GM12865 (cell line): Measurements from ENCODE around the gene TRAPPC6A.

Experiments
- DNase-seq: peaks from one replicate; pipeline ENCODE4 v3.0.0; 2010; ENCODE audit warnings: low read depth
- H3K4me3 ChIP-seq: 2 replicates; pipeline ENCODE4 v1.5.1; 2011; ENCODE audit warnings: mild to moderate bottlenecking, low read depth, low read length, control low read depth
- CTCF ChIP-seq: IDR thresholded peaks from 2 replicates; pipeline ENCODE4 v1.5.1; 2011; ENCODE audit warnings: low read length, control low read depth, low read depth, inconsistent platforms; ENCODE audit not compliant: insufficient read depth; ENCODE audit errors: missing control alignments

The TRAPPC6A gene

GRCh38 chr19:45163751-45164460, 14.1 kb downstream of the TRAPPC6A start:
- no peak for TF ChIP-seq CTCF
- peak; percentile 23 for DNase-seq
- no peak overlapping the region for H3K4me3 ChIP-seq

- no peak overlapping the region for H3K4me3 ChIP-seq
- no peak for DNase-seq
- no peak for TF ChIP-seq CTCF
Measured at GRCh38 chr19:45163156-45163555, 14.9 kb downstream of the TRAPPC6A start.

GRCh38 chr19:45162608-45163143, 15.4 kb downstream of the TRAPPC6A start:
- no peak overlapping the region for H3K4me3 ChIP-seq
- no peak for TF ChIP-seq CTCF
- DNase-seq, result no peak

- DNase-seq, result no peak
- no peak overlapping the region for H3K4me3 ChIP-seq
- peak; percentile 8 for TF ChIP-seq CTCF
Measured at GRCh38 chr19:45161738-45162607, 16.1 kb downstream of the TRAPPC6A start.

GRCh38 chr19:45160870-45161737, 16.9 kb downstream of the TRAPPC6A start, which contains the start of gene NKPD1:
Gene NKPD1 (minus strand): TSS chr19:45160982. CDS start chr19:45160150, 832 bp downstream.
- no peak for DNase-seq
- H3K4me3 ChIP-seq, result no peak within 1 kb of the TSS
- TF ChIP-seq CTCF, result no peak

- H3K4me3 ChIP-seq, result no peak overlapping the region
- TF ChIP-seq CTCF, result no peak
- DNase-seq, result no peak
Measured at GRCh38 chr19:45159971-45160324, 18.1 kb downstream of the TRAPPC6A start.
